ENCODE results near the gene PDE4D. TPM values are rescaled to one million over a fixed set of nuclear protein-coding genes. Genes with fewer than 3 reads are reported as not detected.
A peak's percentile ranks its signal among the peaks of the same experiment; 100 is the strongest.

Gene PDE4D
- total RNA-seq, 4 donors from 2014 or later: 6.7 to 21.0 (median 15.0) TPM

- TF ChIP-seq POLR2A (IDR thresholded peaks at IDR 0.05) (no peak), CTCF (IDR thresholded peaks at IDR 0.05) (no peak)
- WGBS, 2 donors: 78 to 95% methylated on average over 9 of the region's 9 CpGs
- H3K4me3 ChIP-seq (ENCODE audit: low read depth, poor library complexity, severe bottlenecking): no peak overlapping the region
- DNase-seq (ENCODE audit: low spot score in 2 of 2): peak in 1 of 2 donors; percentile 17
- intact Hi-C loops (cut with DNase I; ENCODE audit: low total_unique reads): no loop called here
Measured at GRCh38 chr5:59716029-59716428, 177.5 kb downstream of the PDE4D start.

- WGBS, 2 donors: 88 to 94% methylated on average over 5 of the region's 5 CpGs
- intact Hi-C loops (cut with DNase I; ENCODE audit: low total_unique reads): no loop called here
- TF ChIP-seq POLR2A (IDR thresholded peaks at IDR 0.05): no peak
- TF ChIP-seq CTCF (IDR thresholded peaks at IDR 0.05): no peak
- no peak overlapping the region for H3K4me3 ChIP-seq (ENCODE audit: low read depth, poor library complexity, severe bottlenecking)
- no peak for DNase-seq (ENCODE audit: low spot score in 2 of 2)
Measured at GRCh38 chr5:59715228-59715627, 178.3 kb downstream of the PDE4D start.

GRCh38 chr5:59713498-59713844 is 180.1 kb downstream of the PDE4D start:
- H3K4me3 ChIP-seq (ENCODE audit: low read depth, poor library complexity, severe bottlenecking): no peak overlapping the region
- TF ChIP-seq POLR2A (IDR thresholded peaks at IDR 0.05) (no peak), CTCF (IDR thresholded peaks at IDR 0.05) (no peak)
- intact Hi-C loops (cut with DNase I; ENCODE audit: low total_unique reads): no loop called here
- no peak for DNase-seq (ENCODE audit: low spot score in 2 of 2)
- WGBS, 2 donors: 94 to 97% methylated on average over 5 to 6 of the region's 6 CpGs

GRCh38 chr5:59712836-59713497 is 180.6 kb downstream of the PDE4D start:
- TF ChIP-seq CTCF (IDR thresholded peaks at IDR 0.05) (no peak), POLR2A (IDR thresholded peaks at IDR 0.05) (no peak)
- H3K4me3 ChIP-seq (ENCODE audit: low read depth, poor library complexity, severe bottlenecking): no peak overlapping the region
- DNase-seq (ENCODE audit: low spot score in 2 of 2): no peak
- 93 to 98% methylated on average over 6 of the region's 6 CpGs for WGBS, 2 donors
- intact Hi-C loops (cut with DNase I; ENCODE audit: low total_unique reads): no loop called here

- no peak for DNase-seq (ENCODE audit: low spot score in 2 of 2)
- H3K4me3 ChIP-seq (ENCODE audit: low read depth, poor library complexity, severe bottlenecking): no peak overlapping the region
- intact Hi-C loops (cut with DNase I; ENCODE audit: low total_unique reads): no loop called here
- TF ChIP-seq POLR2A (IDR thresholded peaks at IDR 0.05): no peak
- no peak for TF ChIP-seq CTCF (IDR thresholded peaks at IDR 0.05)
- WGBS, 2 donors: 43 to 44% methylated on average over 1 of the region's 1 CpG
Measured at GRCh38 chr5:59711310-59711709, 182.2 kb downstream of the PDE4D start.

GRCh38 chr5:59709846-59710245 is 183.7 kb downstream of the PDE4D start:
- intact Hi-C loops (cut with DNase I; ENCODE audit: low total_unique reads): no loop called here
- H3K4me3 ChIP-seq (ENCODE audit: low read depth, poor library complexity, severe bottlenecking): no peak overlapping the region
- TF ChIP-seq POLR2A (IDR thresholded peaks at IDR 0.05) (no peak), CTCF (IDR thresholded peaks at IDR 0.05) (no peak)
- DNase-seq (ENCODE audit: low spot score in 2 of 2): no peak
- 7 to 14% methylated on average over 2 of the region's 2 CpGs for WGBS, 2 donors
